Activated gamma-delta T cell (primary cell): Measurements from ENCODE around the gene CEP57L1.

ENCODE experiments used
- DNase-seq: peaks from one replicate; lab custom pipeline; 2025; lab: John Stamatoyannopoulos, UW
- total RNA-seq, 2 donors: gene quantifications; one replicate each; lab custom pipeline; 2026; lab: John Stamatoyannopoulos, UW

The CEP57L1 gene
- total RNA-seq, result 23.7 to 24.2 reads per million in 2 donors

DNA sequence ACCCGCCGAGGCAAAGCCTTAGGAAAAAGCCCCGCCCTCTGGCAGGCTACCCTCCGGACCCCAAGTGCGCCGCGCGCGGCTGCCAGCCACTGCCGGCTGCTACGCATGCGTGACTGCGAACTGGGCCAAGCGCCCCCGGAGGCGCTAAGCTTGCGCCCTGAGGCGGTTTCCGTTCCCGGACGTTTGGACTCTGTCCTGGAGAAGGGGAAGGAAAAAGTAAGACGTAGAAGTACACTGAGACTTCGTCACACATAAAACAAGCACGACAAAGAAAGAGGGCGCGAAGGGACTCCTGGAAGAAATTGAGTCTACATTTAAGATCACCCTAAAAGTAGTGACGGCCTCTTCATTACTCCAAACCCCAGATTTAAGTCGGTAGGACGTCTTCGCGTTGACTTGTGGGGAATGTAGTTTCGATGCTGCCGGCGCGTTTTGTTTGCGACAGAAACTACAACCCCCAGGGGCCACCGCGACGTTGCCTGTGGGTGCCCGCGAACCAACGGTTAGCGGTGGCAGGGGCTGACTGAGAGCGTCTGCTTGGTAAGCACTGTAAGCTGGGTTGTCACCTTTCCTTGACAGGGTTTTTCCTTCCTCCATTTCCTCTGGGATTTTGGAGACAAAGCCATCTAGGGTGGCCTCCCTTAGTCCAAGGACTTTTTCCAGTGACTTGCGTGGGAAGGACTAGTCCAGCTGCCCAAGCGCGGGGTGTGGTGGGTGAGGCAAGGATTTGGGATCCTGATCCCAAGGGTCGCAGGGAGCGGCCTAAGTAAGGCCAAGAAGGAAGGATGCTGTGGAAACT, at the start of gene CEP57L1:
CEP57L1 (plus strand) TSS at position 472 of the 799 bp plus-strand sequence. CDS start 49,715 bp downstream, outside the sequence.
- DNase-seq, result peak; percentile 83

DNA sequence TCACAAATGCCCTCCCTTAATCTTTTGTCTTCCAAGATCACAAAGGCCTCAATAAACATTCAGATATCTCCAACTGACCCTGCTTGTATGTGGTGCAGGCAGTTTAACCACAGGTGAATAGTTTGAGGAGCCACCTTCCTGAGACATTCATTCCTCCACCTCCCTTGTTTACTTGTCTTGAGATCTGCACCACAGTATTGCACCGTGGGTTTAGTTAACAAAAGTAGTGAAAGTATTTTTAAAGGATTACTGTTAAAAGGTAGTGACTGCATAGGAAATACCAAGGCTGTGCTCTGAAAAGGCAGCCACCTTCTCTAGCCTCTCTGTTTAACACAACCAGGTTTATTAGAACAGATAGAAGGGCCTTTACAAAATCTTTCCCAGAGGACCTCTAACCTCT, 47.1 kb upstream of the CEP57L1 start:
- no peak for DNase-seq

DNA sequence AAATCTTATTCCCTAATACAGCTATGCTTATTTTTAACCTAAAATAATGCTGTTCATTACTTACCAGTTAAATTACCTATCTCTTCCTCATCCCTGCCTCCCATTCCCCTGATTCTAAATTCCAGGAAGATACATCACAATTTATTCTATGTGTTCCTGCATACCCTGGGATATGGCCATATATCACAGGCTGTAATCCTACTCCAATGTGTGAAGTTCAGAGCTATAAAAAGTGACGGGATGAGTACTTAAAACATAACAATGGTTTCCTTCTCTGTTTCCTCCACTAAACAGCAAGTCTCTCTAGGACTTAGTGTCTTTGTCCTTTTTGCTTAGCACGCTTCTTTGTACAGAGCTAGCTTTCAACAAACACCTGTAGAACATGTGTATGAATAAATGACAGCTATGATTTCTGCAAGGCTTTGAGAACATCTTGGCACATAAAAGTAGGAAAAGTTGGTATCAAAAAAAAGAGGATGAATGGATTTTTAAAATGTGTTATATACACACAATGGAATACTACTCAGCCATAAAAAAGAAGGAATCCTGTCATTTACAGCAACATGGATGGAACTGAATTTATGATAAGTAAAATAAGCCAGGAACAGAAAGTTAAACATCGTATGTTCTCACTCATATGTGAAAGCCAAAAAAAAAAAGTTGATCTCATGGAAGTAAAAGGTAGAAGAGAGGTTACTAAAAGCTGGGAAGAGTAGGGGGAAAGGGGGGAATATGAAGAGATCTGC, 46.5 kb upstream of the CEP57L1 start:
- DNase-seq, result no peak

DNA sequence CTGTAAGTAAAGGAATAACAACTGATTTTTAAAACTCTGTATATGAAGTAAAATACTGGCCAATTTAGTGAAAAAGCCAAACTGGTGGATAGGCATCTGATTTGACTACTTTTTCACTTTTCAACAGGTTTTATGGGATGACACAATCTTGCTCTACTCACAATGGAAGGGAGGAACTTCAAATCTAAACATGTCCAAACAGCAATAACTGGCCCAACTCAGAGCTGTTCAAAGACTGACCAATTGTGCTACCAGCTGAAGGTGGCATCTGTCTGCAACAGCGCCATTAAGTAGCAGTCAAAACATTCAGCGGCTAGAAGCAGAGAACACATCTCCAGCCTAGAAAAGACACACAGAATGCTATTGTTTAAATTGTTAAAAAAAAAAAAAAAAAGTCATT, 45.3 kb upstream of the CEP57L1 start:
- DNase-seq, result no peak

DNA sequence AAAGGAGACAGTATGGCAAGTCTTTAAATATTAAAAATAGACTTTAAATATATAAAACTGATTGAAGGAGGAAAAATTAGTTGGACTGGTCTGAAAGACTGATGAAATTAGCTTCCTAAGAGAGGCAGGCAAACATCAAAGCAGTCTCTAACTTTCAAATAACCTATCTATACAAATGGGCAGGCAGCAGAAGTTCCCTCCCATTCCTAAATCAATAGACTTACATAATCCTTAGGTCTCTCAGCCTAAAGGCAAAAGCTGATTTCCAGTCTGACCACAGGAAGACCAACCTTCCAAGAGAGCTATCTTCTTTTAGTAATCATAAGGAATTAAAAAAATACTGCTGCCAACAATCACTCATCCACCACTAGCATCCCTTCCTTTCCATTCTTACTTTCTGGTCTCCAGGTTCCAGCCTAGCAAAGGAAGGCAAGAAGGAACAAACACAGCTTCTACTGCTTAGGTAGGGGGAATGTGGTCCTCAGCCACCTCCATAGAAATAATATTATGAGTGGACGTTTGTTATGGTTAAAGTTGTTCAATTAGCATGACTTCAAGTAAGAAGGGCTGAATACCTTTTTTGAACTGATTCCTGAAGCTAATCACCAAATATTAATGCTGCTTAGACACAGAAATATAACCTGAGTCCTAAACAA, 44.7 kb upstream of the CEP57L1 start:
- DNase-seq, result no peak

DNA sequence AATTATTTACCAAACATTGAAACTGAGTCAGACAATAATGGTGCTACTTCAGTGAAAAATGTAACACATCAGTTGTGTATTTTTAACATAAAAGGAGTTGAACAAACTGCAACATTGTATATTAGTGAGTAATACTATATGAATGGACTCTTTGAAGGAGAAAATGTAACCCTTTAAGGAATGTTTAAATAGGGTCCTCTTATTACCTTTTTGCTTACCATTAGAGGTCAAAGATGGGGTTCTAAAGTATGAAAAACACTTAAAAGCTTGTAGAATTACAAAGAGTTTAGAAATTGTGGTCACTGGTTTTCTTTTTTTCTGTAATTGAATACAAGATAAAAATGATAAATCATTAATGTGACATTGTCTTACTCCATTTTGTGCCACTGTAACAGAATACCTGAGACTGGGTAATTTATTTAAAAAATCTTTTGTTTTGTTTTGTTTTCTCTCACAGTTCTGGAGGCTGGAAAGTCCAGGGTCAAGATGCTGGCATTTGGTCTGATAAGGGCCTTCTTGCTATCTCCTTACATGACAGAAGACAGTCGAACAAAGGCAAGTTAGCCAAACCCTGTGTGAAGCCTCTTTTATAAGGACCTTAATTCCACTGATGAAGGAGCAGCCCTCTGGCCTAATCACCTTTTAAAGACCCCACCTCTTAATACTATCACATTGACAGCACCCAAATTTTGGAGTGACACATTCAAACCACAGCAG, 43.8 kb upstream of the CEP57L1 start:
- no peak for DNase-seq

DNA sequence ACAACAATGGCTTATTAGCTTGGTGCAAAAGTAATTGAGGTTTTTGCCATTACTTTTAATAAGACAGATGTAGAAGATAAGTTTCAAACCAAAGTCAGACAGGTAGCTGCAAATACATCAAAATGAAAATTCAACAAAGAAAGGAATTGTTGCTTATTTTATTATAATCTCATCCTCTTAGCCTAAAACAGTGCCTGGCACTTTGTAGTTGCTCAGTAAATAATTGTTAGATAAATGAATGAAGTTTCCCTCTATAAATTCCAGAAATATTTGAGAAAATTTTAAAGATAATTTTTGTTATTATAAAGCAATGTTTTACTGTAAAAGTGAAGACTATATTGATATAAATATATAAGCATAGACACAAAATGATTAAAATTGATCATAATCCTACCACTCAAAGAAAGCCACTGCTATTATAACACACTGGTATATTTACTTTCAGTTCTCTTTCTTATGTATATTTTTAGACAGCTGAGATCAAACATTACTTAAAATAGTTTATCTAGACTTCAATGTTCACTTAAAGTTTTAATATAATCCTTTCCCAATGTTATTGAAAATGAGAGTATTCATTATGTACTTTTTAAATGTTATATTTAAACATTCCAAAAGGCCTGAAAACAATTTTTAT, 43.2 kb upstream of the CEP57L1 start:
- DNase-seq, result no peak

DNA sequence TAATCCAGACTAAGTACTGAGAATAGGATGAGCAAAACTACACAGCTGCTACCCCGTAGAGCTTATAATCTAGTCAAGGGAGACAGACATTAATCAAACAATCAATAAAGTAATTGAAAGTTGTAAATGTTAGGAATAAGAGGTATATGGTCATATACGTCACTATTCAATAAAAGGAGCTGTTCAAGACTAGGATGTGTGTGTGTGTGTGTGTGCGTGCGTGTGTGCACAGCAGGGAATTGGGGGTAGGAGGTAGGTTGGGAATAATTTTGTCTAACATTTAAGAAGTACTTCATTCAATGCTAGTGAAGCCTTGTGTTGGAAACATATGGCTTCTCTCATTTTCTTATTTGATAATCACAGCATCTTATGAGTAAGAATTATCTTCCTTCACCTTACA, 42.5 kb upstream of the CEP57L1 start:
- DNase-seq, result no peak

DNA sequence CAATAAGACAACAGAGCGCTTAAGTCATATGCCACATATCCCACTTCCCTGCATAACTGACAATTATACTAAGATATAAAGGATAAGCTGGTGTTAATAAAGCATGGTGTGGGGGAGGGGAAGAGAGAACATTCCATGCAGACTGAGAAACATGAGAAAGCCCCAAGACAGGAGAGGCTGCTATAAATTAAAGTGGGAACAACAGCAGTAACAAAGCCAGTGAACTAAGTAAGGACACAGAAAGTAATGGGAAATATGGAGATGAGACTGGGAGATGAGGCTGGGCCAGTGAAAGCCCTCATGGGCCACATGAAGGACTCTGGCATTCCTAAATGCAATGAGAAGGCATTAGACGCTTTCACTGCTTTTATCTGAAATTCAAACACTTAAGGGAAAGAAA, 42.0 kb upstream of the CEP57L1 start:
- DNase-seq, result no peak

DNA sequence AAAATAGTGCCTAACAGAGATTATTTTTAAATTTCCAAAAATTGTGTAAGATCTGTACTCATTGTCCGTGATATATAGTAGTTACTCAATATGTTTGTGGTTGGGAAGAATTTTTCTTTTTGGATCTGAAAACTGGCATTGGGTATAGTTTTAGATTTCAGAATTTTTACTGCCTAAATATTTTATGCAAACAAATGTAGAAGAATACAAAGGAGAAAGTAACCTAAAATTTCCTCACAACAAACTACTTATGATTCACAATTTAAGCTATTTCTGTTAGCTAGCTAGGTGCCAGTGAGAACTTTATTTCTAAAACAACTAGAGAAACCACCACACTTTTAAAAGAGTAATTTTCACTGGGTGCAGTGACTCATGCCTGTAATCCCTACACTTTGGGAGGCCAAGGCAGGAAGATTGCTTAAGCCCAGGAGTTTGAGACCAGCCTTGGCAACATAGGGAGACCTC, 39.5 kb upstream of the CEP57L1 start:
- no peak for DNase-seq

DNA sequence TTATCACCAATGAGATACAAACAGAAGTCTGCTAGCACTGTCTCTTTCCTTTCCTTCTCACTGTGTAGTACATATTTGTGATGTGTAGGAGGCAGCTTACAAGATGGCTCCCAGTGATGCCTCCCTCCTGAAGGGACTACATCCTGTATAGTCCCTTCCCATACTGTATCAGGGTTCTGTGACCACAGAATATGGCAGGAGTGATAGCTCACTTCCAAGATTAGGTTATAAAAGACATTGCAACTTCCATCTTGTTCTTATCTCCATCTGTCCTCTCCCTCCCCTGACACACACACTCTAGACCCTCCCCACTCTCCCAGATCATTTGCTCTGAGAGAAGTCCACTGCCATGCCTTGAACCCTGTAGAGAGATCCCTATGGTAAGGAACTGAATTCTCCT, 38.6 kb upstream of the CEP57L1 start:
- no peak for DNase-seq

DNA sequence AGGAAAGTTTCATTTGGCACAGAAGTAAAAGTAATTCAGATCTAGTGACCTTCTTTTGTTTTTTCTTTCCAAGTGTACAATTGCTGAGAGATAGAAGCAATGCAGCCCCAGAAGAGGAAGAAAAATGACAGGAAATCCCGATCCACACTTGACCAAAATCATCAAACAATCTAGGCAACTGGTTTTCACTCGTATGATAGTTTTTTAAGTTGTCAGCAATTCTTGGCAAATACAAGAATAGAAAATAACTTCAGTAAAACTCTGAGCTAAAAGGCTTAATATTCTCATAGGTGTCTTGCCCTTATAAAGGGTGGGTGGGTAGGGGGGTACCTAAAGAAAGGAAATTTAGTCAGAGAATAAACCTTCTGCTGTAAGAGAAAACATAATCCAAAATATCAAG, 36.7 kb upstream of the CEP57L1 start:
- DNase-seq, result no peak

DNA sequence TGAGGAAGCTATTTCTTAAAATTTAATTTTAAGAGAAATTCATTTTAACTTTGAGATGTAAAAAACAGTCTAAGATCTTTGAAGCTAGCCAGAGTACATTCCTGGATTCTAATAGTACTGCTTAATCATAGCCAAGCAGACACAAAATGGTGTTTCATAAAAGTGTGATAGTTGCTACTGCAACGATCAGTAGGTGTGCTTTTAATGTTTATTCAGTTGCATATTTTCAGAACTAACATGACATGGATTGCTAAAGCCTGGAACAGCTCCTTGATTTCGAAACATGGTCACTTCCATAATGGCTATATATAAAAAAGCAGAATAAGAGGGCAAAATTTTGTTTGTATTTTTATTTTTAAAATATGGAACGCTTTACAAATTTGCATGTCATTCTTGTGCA, 36.2 kb upstream of the CEP57L1 start:
- DNase-seq, result no peak

DNA sequence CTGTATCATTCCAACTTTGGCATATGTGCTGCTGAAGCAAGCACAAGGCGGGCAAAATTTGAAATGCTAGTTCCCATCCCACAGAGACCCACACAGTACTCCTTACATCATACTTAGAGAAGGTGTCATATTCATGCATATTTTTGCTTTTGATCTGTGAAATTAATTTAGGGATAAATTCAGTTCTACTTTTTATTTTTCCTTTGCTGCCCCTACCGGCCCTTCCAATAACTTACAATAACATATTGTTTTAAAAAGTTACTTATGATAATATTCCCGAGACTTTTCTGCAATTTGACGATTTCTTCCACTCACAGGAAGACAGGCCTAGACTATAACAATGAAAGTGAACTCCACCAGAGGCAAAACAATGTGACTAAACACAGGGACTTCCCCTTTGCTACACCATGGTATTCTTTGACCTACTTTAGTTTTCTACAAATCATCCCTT, 35.7 kb upstream of the CEP57L1 start:
- DNase-seq, result no peak

DNA sequence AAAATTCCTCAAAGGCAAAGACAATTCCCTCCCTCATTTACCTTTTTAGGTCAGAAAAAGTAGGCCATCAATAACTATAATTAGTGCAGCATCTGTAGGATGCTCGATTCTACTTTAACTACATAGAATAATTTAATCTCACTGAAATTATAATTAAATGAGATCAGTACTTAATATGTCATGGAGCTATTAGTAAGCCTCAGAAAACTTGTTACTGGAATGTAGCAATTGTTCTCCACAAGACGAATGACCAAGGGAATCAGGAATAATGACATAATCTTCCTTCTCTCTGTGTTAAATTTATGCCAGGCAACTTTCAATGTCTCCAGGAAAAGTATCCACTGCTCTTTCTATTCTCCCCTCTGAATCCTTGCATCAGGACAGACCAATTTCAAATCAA, 34.7 kb upstream of the CEP57L1 start:
- DNase-seq, result no peak

DNA sequence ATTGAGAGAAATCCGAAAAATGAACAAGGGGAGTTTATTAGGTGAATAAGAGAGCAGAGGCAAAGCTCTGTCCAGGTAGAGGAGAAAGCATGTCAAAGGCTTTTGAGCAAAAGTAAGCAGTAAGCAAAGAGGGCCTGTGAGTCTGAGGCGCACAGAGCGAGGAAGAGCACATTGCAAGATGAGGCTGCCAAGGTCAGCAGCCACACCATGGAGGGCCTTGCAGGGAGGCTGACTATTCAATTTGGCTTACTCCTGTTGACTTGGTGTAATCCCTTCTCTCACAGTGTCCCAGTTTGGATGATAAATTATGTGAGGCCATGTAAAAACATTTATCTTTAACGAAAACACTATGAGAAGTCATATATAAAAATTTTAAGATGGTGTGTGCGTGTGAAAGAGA, 33.1 kb upstream of the CEP57L1 start:
- DNase-seq, result no peak

DNA sequence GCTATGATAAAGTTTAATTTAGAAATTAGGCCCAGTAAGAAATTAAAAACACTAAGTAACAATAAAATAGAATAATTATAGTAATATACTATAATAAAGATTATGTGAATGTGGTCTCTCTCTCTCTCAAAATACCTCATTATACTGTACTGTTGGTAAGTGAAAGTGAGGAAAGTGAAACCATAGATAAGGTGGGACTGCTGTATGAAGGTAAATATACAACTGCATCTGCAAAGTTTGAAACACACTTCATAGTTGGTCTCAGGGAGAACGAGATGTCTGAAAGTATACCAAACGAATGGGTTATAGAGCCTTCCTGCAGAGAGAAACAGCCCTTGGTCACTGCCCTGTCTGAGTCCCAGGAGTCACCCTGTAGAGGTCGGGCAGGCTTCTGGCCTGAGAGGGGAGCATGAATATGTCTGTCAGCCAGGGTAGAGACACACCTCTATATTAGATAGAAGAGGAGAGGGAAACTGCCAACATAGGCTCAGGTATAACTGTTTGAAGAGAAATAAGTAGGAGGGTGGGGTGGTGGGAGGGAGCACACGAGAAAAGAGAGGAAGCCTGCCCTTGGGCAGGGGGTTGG, 32.4 kb upstream of the CEP57L1 start:
- no peak for DNase-seq

DNA sequence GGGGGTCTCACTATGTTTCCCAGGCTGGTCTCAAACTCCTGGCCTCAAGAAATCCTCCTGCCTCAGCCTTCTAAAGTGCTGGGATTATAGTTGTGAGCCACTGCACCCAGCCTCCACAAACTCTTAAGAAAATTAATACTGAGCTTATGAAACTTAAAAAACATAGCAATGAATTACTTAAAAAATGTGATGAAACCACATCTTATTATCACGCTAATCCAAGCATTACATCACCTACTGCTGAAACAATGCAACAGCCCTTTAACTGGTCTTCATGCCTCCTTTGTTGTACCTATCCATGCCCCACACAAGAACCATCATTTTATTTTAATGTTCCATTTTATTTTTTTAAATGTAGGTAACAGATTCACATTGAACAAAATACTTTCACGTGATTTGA, 25.6 kb upstream of the CEP57L1 start:
- DNase-seq, result no peak

DNA sequence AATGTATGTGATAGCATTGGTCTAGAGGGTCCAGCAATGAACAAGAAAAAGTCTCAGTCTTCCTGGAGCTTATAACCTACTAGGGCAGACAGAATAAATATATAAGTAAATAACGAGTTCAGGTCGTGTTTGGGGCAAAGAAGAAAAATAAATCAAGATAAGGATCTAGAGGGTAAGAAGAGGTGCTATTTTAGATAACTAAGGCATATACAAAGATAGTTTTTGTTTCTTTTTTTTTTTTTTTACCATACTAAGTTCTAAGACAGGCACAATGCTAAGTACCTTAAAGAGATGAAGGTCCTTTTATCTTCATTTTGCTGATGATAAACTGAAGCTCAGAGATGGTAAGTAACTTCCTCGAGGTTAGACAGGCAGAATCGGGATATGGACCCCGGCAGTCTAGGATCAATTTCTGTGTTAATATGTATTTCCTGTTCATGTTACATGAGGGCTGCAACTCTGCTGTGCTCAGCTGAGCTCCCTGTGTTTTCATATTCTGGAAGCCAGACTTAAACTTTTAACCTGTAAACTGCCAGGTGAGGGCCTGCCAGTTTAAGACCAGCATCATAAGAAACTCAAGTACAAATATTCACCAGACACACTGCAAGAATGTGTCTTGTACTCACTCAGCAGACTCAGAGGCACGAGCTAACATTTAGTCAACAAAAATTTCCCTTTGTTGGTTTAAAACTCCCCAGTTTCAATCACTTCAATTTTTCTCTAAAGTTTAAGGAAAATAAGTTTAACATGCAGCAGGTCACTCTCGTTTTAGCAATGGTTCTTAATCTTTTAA, 24.0 kb upstream of the CEP57L1 start:
- DNase-seq, result no peak
